Neural progenitor cell (in vitro differentiated cells): Measurements from ENCODE around the gene APOBEC3F.
"Not testable (repeated sequence)": the region's sequence is repeated elsewhere in the genome, so short reads cannot be mapped to it uniquely, and the experiment has no call there.

Source experiments
- EZH2 ChIP-seq: fragments of 200-600 bp; sonication (generic); IDR thresholded peaks from 2 replicates; pipeline ENCODE4 v1.6.1; 2017; ENCODE audit warnings: antibody characterized with exemption, mild to moderate bottlenecking, moderate library complexity
- TF ChIP-seq, protein P1 (sequence below): fragments of 200-600 bp; sonication (generic); IDR thresholded peaks from 2 replicates; pipeline ENCODE4 v1.5.1; 2017; ENCODE audit warnings: antibody characterized with exemption, mild to moderate bottlenecking

DNA sequence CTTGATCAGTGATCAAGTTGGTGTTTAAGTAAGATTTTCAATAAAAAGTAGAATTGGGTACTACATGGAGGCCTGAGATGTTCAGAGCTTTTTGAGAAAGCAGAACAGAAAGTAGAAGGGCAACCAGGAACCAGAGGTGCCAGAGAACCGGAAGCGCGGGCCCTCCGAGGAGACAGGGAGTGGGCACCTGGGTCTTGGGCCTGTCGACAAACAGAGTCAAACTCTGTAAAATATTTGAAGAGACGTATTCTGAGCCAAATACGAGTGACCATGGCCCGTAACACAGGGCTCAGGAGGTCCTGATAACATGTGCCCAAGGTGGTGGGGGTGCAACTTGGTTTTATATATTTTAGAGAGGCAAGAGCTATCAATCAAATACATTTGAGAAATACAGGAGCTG, 23.2 kb downstream of the APOBEC3F start:
- TF ChIP-seq, protein P1, sequence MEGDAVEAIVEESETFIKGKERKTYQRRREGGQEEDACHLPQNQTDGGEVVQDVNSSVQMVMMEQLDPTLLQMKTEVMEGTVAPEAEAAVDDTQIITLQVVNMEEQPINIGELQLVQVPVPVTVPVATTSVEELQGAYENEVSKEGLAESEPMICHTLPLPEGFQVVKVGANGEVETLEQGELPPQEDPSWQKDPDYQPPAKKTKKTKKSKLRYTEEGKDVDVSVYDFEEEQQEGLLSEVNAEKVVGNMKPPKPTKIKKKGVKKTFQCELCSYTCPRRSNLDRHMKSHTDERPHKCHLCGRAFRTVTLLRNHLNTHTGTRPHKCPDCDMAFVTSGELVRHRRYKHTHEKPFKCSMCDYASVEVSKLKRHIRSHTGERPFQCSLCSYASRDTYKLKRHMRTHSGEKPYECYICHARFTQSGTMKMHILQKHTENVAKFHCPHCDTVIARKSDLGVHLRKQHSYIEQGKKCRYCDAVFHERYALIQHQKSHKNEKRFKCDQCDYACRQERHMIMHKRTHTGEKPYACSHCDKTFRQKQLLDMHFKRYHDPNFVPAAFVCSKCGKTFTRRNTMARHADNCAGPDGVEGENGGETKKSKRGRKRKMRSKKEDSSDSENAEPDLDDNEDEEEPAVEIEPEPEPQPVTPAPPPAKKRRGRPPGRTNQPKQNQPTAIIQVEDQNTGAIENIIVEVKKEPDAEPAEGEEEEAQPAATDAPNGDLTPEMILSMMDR: not testable (repeated sequence)
- TF ChIP-seq EZH2: not testable (repeated sequence)
